Liver (tissue), 3 donors: ENCODE measurements around the gene TMEM119.

ENCODE experiments used
- EGR1 ChIP-seq, 2 donors: IDR thresholded peaks; 2 replicates each; pipeline ENCODE4 v1.6.1; 2016 to 2018; ENCODE audit warnings: antibody characterized with exemption in 2 of 2, low read depth in 2 of 2
- FOXA2 ChIP-seq: IDR thresholded peaks from 2 replicates; pipeline ENCODE4 v1.6.1; 2016; ENCODE audit warnings: antibody characterized with exemption
- HNF4A ChIP-seq, 2 donors: conservative IDR thresholded peaks; 2 replicates each; pipeline ENCODE4 v1.6.1; 2016; ENCODE audit warnings: antibody characterized with exemption in 2 of 2, mild to moderate bottlenecking in 2 of 2
- NR2F2 ChIP-seq: IDR thresholded peaks from 2 replicates; pipeline ENCODE4 v1.6.1; 2016; ENCODE audit warnings: antibody characterized with exemption
- RAD21 ChIP-seq, 2 donors: IDR thresholded peaks; 2 replicates each; pipeline ENCODE4 v1.6.1; 2016; ENCODE audit warnings: antibody characterized with exemption in 2 of 2, mild to moderate bottlenecking in 2 of 2
- TAF1 ChIP-seq: conservative IDR thresholded peaks from 2 replicates; pipeline ENCODE4 v1.6.1; 2016; ENCODE audit warnings: antibody characterized with exemption, mild to moderate bottlenecking
- YY1 ChIP-seq: IDR thresholded peaks from 2 replicates; pipeline ENCODE4 v1.6.1; 2016; ENCODE audit warnings: antibody characterized with exemption, mild to moderate bottlenecking
- TF ChIP-seq, protein P1 (sequence below): fragments of 150-350 bp; IDR thresholded peaks from 2 replicates; pipeline ENCODE4 v1.5.1; 2017; ENCODE audit warnings: improper control_type of control experiment, low read depth, low read length; ENCODE audit not compliant: missing input control
- TF ChIP-seq, protein P2 (sequence below): IDR thresholded peaks from 2 replicates; pipeline ENCODE4 v1.6.1; 2016; ENCODE audit warnings: antibody characterized with exemption
- TF ChIP-seq, protein P3 (sequence below): IDR thresholded peaks from 2 replicates; pipeline ENCODE4 v1.6.1; 2016; ENCODE audit warnings: antibody characterized with exemption
- TF ChIP-seq, protein P4 (sequence below): IDR thresholded peaks from 2 replicates; pipeline ENCODE4 v1.6.1; 2016; ENCODE audit warnings: antibody characterized with exemption
- TF ChIP-seq, protein P5 (sequence below): IDR thresholded peaks from 2 replicates; pipeline ENCODE4 v1.6.1; 2016; ENCODE audit warnings: antibody characterized with exemption, mild to moderate bottlenecking
- donor health status: healthy.
- donor health status: healthy.

DNA sequence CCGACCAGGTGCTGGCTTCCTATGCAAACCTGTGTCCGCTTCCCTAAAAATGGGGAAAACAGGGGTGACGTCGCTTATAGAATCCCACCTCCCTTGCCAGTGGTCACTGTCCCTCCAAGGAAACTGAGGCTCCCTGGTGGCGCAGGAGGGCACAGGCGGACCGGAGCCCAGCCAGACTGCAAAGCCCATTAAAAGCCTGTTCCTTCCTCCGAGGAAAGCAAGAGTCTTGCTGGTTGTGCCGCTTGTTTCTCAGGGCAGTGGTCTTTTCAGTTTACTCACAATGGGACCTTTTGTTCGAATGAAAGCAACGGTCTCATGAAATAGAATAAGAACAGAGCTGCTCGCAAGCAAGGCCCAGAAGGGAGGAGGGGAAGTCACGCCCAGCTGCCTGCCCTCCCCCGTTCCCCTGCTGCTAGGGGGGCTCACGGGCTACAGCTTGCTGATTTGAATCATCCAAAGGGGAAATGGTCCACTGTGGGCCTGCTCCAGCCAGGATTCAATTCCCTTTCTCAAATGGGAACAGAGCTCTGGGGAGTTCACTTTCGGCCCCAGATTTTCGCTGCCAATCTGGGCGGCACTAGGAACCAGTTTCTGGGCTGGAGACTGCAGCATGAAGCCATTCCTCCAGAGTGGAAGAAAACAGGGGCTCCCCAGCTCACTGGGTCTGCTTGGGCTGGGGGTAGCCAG lies 40.4 kb upstream of the TMEM119 start:
- TF ChIP-seq, protein P1, sequence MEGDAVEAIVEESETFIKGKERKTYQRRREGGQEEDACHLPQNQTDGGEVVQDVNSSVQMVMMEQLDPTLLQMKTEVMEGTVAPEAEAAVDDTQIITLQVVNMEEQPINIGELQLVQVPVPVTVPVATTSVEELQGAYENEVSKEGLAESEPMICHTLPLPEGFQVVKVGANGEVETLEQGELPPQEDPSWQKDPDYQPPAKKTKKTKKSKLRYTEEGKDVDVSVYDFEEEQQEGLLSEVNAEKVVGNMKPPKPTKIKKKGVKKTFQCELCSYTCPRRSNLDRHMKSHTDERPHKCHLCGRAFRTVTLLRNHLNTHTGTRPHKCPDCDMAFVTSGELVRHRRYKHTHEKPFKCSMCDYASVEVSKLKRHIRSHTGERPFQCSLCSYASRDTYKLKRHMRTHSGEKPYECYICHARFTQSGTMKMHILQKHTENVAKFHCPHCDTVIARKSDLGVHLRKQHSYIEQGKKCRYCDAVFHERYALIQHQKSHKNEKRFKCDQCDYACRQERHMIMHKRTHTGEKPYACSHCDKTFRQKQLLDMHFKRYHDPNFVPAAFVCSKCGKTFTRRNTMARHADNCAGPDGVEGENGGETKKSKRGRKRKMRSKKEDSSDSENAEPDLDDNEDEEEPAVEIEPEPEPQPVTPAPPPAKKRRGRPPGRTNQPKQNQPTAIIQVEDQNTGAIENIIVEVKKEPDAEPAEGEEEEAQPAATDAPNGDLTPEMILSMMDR, result no peak
- TF ChIP-seq, protein P2, sequence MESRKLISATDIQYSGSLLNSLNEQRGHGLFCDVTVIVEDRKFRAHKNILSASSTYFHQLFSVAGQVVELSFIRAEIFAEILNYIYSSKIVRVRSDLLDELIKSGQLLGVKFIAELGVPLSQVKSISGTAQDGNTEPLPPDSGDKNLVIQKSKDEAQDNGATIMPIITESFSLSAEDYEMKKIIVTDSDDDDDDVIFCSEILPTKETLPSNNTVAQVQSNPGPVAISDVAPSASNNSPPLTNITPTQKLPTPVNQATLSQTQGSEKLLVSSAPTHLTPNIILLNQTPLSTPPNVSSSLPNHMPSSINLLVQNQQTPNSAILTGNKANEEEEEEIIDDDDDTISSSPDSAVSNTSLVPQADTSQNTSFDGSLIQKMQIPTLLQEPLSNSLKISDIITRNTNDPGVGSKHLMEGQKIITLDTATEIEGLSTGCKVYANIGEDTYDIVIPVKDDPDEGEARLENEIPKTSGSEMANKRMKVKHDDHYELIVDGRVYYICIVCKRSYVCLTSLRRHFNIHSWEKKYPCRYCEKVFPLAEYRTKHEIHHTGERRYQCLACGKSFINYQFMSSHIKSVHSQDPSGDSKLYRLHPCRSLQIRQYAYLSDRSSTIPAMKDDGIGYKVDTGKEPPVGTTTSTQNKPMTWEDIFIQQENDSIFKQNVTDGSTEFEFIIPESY, result no peak
- TF ChIP-seq YY1 (no peak), RAD21 (IDR thresholded peaks at IDR 0.05) (no peak), NR2F2 (no peak), TAF1 (no peak), FOXA2 (no peak), HNF4A (conservative IDR thresholded peaks at IDR 0.05) (no peak), EGR1 (IDR thresholded peaks at IDR 0.05; ENCODE audit: low read depth in 2 of 2) (no peak)
- TF ChIP-seq, protein P3, sequence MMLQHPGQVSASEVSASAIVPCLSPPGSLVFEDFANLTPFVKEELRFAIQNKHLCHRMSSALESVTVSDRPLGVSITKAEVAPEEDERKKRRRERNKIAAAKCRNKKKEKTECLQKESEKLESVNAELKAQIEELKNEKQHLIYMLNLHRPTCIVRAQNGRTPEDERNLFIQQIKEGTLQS, result no peak
- TF ChIP-seq, protein P4, sequence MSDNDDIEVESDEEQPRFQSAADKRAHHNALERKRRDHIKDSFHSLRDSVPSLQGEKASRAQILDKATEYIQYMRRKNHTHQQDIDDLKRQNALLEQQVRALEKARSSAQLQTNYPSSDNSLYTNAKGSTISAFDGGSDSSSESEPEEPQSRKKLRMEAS, result no peak
- TF ChIP-seq, protein P5, sequence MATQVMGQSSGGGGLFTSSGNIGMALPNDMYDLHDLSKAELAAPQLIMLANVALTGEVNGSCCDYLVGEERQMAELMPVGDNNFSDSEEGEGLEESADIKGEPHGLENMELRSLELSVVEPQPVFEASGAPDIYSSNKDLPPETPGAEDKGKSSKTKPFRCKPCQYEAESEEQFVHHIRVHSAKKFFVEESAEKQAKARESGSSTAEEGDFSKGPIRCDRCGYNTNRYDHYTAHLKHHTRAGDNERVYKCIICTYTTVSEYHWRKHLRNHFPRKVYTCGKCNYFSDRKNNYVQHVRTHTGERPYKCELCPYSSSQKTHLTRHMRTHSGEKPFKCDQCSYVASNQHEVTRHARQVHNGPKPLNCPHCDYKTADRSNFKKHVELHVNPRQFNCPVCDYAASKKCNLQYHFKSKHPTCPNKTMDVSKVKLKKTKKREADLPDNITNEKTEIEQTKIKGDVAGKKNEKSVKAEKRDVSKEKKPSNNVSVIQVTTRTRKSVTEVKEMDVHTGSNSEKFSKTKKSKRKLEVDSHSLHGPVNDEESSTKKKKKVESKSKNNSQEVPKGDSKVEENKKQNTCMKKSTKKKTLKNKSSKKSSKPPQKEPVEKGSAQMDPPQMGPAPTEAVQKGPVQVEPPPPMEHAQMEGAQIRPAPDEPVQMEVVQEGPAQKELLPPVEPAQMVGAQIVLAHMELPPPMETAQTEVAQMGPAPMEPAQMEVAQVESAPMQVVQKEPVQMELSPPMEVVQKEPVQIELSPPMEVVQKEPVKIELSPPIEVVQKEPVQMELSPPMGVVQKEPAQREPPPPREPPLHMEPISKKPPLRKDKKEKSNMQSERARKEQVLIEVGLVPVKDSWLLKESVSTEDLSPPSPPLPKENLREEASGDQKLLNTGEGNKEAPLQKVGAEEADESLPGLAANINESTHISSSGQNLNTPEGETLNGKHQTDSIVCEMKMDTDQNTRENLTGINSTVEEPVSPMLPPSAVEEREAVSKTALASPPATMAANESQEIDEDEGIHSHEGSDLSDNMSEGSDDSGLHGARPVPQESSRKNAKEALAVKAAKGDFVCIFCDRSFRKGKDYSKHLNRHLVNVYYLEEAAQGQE, result no peak
